HG02943 (cell line): ENCODE measurements around the gene ZFYVE9.

Experiments used
- ATAC-seq: cut with Tn5 transposase; IDR thresholded peaks from one replicate; pipeline ENCODE4 v1.9.1; 2021; ENCODE audit warnings: mild to moderate bottlenecking, low read depth, moderate library complexity; ENCODE audit not compliant: unreplicated experiment

Gene ZFYVE9

GRCh38 chr1:52239708-52240001, 97.8 kb downstream of the ZFYVE9 start:
- no peak for ATAC-seq

- ATAC-seq: no peak
These were observed 98.8 kb downstream of the ZFYVE9 start for GRCh38 chr1:52240592-52241210.

- no peak for ATAC-seq
These were observed 101.5 kb downstream of the ZFYVE9 start for GRCh38 chr1:52243221-52243987.

DNA sequence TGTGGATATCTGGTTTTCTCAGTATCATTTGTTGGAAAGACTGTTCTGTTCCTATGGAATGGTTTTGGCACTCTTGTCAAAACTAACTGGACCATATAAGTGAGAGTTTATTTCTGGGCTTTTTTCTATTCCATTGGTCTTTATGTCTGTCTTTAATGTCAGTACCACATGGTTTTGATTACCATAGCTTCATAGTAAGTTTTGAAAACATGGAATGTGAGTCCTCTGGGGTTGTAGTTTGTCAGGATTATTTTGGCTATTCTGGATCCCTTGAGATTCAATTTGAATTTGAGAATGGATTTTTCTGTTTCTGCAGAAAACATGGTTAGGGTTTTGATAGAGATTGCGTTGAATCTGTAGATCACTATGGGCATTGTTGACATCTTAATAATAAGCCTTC, 107.9 kb downstream of the ZFYVE9 start:
- ATAC-seq: no peak

DNA sequence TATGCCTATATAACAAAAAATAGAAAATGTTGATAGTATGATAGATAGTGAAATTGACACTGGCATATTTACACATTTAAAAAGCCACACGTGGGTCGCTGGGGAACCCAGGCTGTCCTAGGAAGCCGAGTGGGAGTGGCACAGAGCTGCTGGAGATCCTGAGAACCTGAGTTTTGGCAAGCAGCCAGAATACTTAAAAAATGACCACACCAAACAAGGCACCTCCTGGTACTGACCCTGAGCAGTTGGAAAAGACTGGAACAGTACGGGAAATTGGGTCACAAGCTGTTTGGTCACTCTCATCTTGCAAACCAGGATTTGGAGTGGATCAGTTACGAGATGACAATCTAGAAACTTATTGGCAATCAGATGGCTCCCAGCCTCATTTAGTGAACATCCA, 111.5 kb downstream of the ZFYVE9 start:
- ATAC-seq: no peak

GRCh38 chr1:52259886-52260285, 118.0 kb downstream of the ZFYVE9 start:
- no peak for ATAC-seq

GRCh38 chr1:52263153-52263910, 121.4 kb downstream of the ZFYVE9 start:
- ATAC-seq: no peak

DNA sequence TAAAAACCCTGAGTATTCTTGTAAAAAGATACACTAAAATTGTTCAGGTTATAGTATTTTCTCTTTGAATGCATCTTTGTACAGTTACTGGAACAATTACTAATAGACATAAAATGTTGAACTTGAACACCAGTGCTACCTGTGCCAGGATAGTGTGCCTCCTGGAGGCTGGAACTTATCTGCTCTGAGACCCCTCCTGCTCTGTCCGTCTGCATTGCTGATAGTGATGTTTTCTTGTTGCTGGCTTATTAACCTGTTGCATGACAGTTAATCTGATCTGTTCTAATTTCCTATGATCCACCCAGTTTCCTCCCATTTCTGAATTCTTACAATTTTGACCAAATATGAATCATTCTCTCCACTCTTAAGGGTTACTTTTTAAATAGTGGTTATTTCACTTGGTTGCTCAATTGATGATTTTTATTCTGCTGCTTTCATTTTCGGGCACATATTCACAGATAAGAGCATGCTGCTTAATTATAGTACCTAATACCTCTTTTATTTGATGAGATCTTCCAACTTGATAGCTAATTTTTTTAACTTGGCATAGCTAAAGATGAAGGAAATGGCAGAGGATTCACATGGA, 122.7 kb downstream of the ZFYVE9 start:
- ATAC-seq: no peak

GRCh38 chr1:52266507-52266906, 124.6 kb downstream of the ZFYVE9 start:
- ATAC-seq: no peak

DNA sequence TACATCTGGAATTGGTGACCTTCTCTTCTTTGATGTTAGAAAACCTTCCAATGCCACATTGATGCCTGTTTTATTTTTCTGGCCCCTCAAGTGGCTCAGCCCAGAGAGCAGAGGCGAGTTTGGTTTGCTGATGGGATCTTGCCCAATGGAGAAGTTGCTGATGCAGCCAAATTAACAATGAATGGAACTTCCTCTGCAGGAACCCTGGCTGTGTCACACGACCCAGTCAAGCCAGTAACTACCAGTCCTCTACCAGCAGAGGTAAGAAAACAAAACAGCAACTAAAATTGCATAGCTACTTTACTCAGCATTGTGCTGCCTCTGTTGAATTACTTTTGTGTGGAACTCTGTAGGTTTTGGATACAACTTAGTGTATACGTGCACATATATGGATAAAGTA, 126.5 kb downstream of the ZFYVE9 start:
- ATAC-seq: no peak

GRCh38 chr1:52281518-52281917, 139.6 kb downstream of the ZFYVE9 start:
- no peak for ATAC-seq

DNA sequence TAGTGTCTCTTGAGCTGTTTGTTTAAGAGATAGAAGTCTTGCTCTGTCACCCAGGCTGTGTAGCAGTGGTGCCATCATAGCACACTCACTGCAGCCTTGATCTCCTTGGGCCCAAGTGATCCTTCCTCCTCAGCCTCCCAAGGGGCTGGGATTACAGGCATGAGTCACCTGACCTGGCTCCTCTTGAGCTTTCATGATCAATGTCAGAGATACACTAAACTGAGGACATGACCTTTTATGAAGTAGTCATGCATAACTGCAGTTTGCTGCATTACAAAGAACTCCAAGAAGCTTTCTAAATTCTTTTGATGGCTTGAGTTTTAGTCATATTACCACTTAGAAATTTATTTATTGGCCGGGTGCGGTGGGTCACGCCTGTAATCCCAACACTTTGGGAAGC, 146.4 kb downstream of the ZFYVE9 start:
- ATAC-seq: no peak

GRCh38 chr1:52294580-52294979, 152.7 kb downstream of the ZFYVE9 start:
- ATAC-seq: no peak

DNA sequence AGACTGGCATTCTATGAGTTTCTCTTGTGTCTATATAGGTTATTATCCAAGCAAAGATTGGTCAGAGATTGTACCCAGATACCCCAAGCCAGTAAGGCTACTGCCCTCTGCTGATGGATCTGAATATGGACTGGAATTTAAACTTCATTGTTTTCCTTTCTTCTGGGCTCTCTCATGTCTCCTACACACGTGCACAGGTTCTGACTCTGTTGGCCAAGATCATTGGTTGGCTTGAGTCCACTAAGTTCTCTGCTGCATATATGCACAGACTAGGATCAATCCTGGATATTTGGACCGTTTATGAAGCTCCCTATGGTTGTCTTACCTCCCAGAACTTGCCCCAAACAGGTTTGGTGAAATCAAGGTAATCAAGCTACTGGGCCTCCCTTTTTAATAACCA, 154.5 kb downstream of the ZFYVE9 start:
- ATAC-seq: no peak

DNA sequence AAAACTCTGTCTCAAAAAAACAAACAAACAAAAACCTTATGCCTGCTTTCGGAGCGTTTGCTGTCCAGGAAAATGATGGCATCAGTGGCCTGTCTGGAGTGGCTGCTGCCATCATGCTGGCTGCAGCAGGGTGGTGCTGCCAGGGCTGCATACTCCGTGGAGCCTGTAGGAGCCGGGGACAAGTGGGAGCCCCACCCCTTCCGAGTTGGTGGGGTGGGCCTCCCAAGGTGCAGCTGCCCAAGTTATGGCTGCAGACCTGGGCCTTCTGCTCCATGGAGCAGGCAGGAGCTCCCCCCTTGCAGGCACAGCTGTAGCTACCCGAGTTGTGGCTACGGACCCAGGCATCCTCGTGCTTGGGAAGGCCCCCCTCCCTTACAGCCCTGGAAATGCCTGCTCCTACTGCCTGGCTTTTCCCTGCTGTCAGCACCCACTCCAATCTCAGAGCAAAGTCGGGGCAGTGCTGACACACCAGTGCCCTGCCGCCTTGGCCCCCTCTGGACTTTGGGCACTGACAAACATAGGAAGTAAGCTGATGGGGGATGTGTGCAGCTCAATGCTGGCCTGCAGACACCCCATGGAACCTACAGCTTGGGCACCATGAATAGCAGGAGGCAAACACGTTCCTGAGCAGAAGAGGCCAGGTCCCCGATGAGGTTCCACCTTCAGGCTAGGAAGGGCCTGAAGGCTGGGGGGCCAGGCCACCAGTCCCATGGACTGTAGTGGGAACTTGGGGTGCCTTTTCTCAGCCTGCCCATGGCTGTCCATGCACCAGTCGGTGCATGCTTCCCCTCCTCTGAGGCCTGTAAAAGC, 163.7 kb downstream of the ZFYVE9 start:
- no peak for ATAC-seq

DNA sequence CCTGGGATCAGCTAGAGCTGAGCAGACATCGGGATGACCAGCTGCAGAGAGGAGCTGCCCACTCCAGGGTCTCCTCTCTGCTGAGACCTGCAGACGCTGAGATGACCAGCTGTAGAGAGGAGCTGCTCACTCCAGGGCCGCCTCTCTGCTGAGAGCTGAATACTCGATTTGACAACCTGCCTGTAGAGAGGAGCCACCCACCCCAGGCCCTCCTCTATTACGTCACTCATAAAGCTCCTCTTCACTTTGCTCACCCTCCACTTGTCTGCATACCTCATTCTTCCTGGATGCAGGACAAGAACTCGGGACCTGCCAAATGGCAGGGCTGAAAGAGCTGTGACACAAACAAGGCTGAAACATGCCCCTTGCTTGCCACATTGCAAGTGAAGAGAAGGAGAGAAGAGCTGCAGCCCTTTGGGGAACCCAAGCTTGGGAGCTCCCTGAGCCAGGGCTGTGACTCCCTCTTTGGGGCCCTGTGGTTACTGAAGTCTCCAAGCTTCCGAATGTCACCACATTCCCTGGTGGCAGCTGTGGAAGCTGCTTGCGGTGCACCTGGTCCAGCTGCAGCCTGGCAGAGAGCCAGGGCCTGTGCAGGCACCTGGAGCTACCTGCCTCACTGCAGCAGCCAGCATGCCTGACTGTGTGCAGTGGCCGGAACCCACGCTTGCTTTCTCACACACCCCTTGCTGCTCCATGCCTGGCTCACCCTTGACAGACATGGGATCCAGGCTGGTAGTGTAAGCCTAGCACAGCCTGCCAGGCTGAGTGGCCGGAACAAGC, 164.5 kb downstream of the ZFYVE9 start:
- ATAC-seq: no peak

DNA sequence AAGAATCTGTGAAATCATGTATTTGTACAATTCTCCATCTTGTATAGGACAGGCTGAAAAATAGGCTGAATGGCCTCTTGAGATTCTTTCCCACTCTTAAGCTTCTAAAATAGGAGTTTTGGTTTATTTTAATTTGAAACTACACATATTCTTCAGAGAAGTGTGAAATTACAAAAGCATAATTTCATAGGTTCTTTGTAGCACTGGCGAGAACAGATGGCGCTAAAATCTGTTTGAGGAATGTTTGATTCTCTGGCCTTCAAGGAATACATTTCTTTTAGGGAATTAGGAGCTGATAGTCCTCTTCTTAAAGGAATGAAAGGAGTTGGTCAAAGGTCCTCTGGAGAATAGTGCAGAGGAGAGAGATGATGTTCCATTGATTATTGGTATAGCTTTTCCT, 179.2 kb downstream of the ZFYVE9 start:
- no peak for ATAC-seq

DNA sequence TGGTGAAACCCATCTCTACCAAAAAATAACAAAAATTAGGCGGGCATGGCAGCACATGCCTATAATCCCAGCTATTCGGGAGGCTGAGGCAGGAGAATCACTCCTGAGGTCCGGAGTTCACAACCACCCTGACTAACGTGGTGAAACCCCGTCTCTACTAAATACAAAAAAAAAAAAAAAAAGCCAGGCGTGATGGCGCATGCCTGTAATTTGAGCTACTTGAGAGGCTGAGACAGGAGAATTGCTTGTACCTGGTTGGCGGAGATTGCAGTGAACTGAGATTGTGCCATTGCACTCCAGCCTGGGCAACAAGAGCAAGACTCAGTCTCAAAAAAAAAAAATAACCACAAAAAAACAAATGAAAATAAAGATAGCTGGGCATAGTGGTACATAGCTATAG, 181.8 kb downstream of the ZFYVE9 start:
- no peak for ATAC-seq

- no peak for ATAC-seq
These were observed 183.9 kb downstream of the ZFYVE9 start for GRCh38 chr1:52325786-52326185.

- ATAC-seq: no peak
These were observed 186.7 kb downstream of the ZFYVE9 start for GRCh38 chr1:52328615-52329014.
